Measurements from ENCODE around the gene AQP3. TPM values are rescaled to one million over a fixed set of nuclear protein-coding genes. Genes with fewer than 3 reads are reported as not detected.
"Not testable (repeated sequence)": the region's sequence is repeated elsewhere in the genome, so short reads cannot be mapped to it uniquely, and the experiment has no call there.

The AQP3 gene
- total RNA-seq, 1 donor: 0.72 TPM

DNA sequence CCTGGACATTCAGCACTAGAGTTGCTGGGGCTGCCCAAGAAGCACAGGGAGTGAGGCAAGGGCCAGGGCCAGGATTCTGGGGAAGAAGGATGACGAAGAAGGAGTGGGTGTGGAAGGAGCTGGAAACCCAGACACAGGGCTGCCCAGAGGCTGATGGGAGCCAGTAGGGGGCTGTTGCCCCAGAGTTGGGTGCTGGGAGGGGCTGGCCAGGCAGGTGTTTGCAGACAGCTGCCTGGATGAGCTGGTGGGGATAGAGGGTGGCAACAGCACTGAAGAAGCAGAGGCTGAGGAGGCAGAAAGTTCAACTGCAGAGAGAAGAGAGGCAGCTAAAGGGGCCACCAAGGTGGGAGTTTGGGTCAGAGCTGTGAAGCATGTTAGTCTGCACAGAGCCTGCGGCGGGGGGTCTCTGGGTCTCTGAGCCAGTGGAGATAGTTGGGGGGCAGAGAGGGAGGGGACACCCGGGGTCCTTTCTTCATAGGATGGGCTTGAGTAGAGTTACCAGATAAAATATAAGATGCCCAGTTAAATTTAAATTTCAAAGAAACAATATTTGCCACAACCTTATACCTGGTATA lies 42.5 kb downstream of the AQP3 start:
- H3K27me3 ChIP-seq (ENCODE audit: insufficient read depth, low read length): peaks cover 3% of the 10 kb centered on the region
- TF ChIP-seq, protein P1, sequence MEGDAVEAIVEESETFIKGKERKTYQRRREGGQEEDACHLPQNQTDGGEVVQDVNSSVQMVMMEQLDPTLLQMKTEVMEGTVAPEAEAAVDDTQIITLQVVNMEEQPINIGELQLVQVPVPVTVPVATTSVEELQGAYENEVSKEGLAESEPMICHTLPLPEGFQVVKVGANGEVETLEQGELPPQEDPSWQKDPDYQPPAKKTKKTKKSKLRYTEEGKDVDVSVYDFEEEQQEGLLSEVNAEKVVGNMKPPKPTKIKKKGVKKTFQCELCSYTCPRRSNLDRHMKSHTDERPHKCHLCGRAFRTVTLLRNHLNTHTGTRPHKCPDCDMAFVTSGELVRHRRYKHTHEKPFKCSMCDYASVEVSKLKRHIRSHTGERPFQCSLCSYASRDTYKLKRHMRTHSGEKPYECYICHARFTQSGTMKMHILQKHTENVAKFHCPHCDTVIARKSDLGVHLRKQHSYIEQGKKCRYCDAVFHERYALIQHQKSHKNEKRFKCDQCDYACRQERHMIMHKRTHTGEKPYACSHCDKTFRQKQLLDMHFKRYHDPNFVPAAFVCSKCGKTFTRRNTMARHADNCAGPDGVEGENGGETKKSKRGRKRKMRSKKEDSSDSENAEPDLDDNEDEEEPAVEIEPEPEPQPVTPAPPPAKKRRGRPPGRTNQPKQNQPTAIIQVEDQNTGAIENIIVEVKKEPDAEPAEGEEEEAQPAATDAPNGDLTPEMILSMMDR (IDR thresholded peaks at IDR 0.05; ENCODE audit: extremely low read depth, low read depth, low read length): no peak
- no peaks in the 10 kb centered on the region for H3K9me3 ChIP-seq (ENCODE audit: low read depth, low read length)
- peak; percentile 70 for DNase-seq (ENCODE audit: insufficient read length, low spot score, missing footprints)
- no peaks in the 10 kb centered on the region for H3K4me1 ChIP-seq (ENCODE audit: insufficient read depth, low read length)
- H4K20me1 ChIP-seq (ENCODE audit: insufficient read depth, low read length): no peaks in the 10 kb centered on the region
- H2AFZ ChIP-seq (ENCODE audit: low read length): no peak overlapping the region
- no peaks in the 10 kb centered on the region for H3K79me2 ChIP-seq (ENCODE audit: insufficient read depth, low read length)
- H3K4me2 ChIP-seq (ENCODE audit: insufficient read depth, low read length): no peak overlapping the region
- H3K27ac ChIP-seq (ENCODE audit: low read depth, low read length): no peak overlapping the region
- H3K4me3 ChIP-seq (ENCODE audit: insufficient read depth, low read length): no peak overlapping the region
- no peaks in the 10 kb centered on the region for H3K36me3 ChIP-seq (ENCODE audit: insufficient read depth, low read length)

DNA sequence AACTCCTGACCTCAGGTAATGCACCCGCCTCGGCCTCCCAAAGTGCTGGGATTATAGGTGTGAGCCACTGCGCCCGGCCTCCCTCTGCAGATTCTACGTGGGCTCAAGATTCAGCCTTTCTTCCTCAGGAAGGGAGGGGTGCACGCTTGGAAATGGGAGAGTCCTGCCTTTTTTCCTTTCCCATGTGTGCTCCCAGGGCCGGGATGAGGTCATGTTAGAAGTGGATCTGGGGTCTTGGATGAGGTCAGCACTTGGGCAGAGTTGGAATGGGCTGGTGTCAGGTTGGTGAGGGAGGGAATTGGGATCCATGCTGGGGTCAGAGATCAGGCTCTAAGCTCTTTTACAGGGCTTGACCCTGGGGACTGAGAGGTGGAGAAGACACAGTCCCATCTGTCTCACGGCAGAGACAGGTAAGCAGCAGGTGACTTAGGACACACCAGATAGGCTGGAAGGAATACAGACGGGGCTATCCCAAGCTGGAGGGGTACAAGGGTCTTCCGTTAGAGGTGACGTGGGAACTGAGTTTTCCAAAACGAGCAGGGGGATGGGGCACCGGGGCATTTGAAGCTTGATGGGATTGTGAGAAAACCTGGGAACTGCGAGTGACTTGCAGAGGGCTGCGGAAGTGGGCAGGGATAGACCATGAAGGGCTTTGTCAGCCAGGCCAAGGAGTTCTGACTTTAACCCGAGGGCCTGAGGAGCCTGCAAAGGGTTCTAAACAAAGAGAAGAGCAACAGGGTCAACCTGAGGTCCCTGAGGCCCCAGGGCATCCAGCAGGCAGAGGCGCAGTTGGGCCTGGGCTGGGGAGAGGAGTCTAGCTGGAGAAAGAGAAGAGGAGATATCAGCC lies 43.2 kb downstream of the AQP3 start:
- TF ChIP-seq, protein P1 (IDR thresholded peaks at IDR 0.05; ENCODE audit: extremely low read depth, low read depth, low read length): no peak
- H3K27ac ChIP-seq (ENCODE audit: low read depth, low read length): no peak overlapping the region
- H2AFZ ChIP-seq (ENCODE audit: low read length): no peak overlapping the region
- H3K4me2 ChIP-seq (ENCODE audit: insufficient read depth, low read length): no peak overlapping the region
- H3K9me3 ChIP-seq (ENCODE audit: low read depth, low read length): no peaks in the 10 kb centered on the region
- H3K4me1 ChIP-seq (ENCODE audit: insufficient read depth, low read length): no peaks in the 10 kb centered on the region
- DNase-seq (ENCODE audit: insufficient read length, low spot score, missing footprints): peak; percentile 9
- H3K4me3 ChIP-seq (ENCODE audit: insufficient read depth, low read length): no peak overlapping the region
- H3K36me3 ChIP-seq (ENCODE audit: insufficient read depth, low read length): no peaks in the 10 kb centered on the region
- H3K27me3 ChIP-seq (ENCODE audit: insufficient read depth, low read length): no peaks in the 10 kb centered on the region
- no peaks in the 10 kb centered on the region for H4K20me1 ChIP-seq (ENCODE audit: insufficient read depth, low read length)
- no peaks in the 10 kb centered on the region for H3K79me2 ChIP-seq (ENCODE audit: insufficient read depth, low read length)

DNA sequence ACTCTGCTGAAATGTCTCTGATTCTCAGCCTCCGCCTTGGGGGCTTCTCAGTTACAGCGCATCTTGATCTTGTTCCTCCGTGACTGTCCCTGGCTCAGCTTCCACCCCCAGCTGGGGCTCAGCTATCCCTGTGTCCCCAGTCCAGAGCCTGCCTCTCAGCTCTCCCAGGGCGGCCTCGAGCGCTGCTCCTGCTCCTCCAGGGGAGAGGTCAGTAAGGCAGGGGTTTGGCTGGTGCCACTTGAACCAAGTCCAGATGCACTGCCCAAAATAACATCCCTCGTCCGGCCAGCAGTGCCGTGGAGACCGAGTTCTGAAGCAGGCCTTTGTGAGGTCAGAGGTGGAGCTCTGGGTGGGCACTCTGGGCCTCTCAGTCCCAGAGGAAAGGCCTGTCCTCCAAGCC lies 45.0 kb downstream of the AQP3 start, which contains the start of gene AQP7:
AQP7 (minus strand) TSS at position 198 of the 400 bp plus-strand sequence. CDS start 1,306 bp downstream, outside the sequence.
- not testable (repeated sequence) for H3K27me3 ChIP-seq (ENCODE audit: insufficient read depth, low read length); H3K4me2 ChIP-seq (ENCODE audit: insufficient read depth, low read length); H3K36me3 ChIP-seq (ENCODE audit: insufficient read depth, low read length); H3K79me2 ChIP-seq (ENCODE audit: insufficient read depth, low read length); H3K4me3 ChIP-seq (ENCODE audit: insufficient read depth, low read length); H3K27ac ChIP-seq (ENCODE audit: low read depth, low read length); DNase-seq (ENCODE audit: insufficient read length, low spot score, missing footprints); H2AFZ ChIP-seq (ENCODE audit: low read length); H3K4me1 ChIP-seq (ENCODE audit: insufficient read depth, low read length); H3K9me3 ChIP-seq (ENCODE audit: low read depth, low read length); H4K20me1 ChIP-seq (ENCODE audit: insufficient read depth, low read length)

DNA sequence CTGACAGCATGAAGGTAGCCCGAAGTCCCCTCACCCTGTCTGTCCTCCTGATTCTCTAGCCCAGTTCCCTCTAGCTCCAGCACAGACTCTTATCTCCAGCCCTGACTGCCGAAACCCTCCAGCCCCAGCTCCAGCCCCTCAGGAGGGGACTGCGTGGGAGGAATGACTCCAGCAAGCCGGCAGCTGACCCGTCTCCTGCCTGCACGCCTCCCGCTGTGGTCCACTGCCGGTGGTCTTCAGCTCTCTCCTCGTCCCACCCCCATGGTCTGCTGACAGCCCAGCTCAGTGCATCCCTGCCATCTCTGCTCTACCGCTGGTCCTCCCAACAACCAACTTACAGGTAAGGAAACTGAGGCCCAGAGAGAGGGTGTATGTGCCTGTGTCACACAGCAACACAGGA lies 45.6 kb downstream of the AQP3 start:
- not testable (repeated sequence) for H3K9me3 ChIP-seq (ENCODE audit: low read depth, low read length); H4K20me1 ChIP-seq (ENCODE audit: insufficient read depth, low read length); H3K4me1 ChIP-seq (ENCODE audit: insufficient read depth, low read length); H3K27ac ChIP-seq (ENCODE audit: low read depth, low read length); H3K27me3 ChIP-seq (ENCODE audit: insufficient read depth, low read length); H3K4me2 ChIP-seq (ENCODE audit: insufficient read depth, low read length); DNase-seq (ENCODE audit: insufficient read length, low spot score, missing footprints); H3K79me2 ChIP-seq (ENCODE audit: insufficient read depth, low read length); H3K36me3 ChIP-seq (ENCODE audit: insufficient read depth, low read length); H3K4me3 ChIP-seq (ENCODE audit: insufficient read depth, low read length); H2AFZ ChIP-seq (ENCODE audit: low read length)

DNA sequence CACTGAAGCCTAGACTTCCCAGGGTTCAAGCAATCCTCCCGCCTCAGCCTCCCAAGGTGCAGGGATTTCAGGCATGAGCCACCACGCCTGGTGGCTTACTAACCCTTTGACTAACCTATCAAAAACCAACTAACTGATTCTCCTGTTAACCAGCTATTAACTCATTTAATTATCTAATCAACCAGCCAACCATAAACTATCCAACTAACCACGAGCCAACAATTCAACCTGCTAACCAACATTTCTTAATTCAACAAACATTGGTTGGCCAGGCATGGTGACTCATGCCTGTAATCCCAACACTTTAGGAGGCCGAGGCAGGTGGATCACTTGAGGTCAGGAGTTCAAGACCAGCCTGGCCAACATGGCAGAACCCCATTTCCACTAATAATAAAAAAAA lies 48.3 kb downstream of the AQP3 start:
- not testable (repeated sequence) for H3K9me3 ChIP-seq (ENCODE audit: low read depth, low read length); DNase-seq (ENCODE audit: insufficient read length, low spot score, missing footprints); H3K4me3 ChIP-seq (ENCODE audit: insufficient read depth, low read length); H4K20me1 ChIP-seq (ENCODE audit: insufficient read depth, low read length); H3K79me2 ChIP-seq (ENCODE audit: insufficient read depth, low read length); H2AFZ ChIP-seq (ENCODE audit: low read length); H3K27me3 ChIP-seq (ENCODE audit: insufficient read depth, low read length); H3K27ac ChIP-seq (ENCODE audit: low read depth, low read length); H3K4me2 ChIP-seq (ENCODE audit: insufficient read depth, low read length); H3K4me1 ChIP-seq (ENCODE audit: insufficient read depth, low read length); H3K36me3 ChIP-seq (ENCODE audit: insufficient read depth, low read length)

DNA sequence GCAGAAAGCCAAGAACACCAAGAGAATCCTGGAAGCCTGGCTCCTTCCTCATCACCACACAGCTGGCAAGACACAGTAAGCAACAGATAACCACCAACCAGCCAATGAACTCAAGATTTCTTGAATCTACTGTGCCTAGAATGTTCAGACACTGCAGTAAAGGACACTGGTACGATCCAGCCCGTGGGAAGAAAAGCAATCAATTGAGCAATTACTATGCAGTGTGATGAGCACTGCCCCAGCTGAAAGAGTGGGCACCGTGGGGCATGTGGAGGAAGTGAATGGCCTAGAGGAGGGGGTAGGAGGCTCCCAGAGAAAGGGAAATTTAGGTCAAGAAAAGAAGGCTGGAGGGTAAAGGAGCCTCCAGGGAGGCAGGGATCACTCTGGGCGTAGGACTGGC lies 49.6 kb downstream of the AQP3 start:
- not testable (repeated sequence) for H3K36me3 ChIP-seq (ENCODE audit: insufficient read depth, low read length); H3K4me3 ChIP-seq (ENCODE audit: insufficient read depth, low read length); H3K4me2 ChIP-seq (ENCODE audit: insufficient read depth, low read length); H3K27ac ChIP-seq (ENCODE audit: low read depth, low read length); H2AFZ ChIP-seq (ENCODE audit: low read length); H3K79me2 ChIP-seq (ENCODE audit: insufficient read depth, low read length); H3K9me3 ChIP-seq (ENCODE audit: low read depth, low read length); DNase-seq (ENCODE audit: insufficient read length, low spot score, missing footprints); H3K27me3 ChIP-seq (ENCODE audit: insufficient read depth, low read length); H4K20me1 ChIP-seq (ENCODE audit: insufficient read depth, low read length); H3K4me1 ChIP-seq (ENCODE audit: insufficient read depth, low read length)

DNA sequence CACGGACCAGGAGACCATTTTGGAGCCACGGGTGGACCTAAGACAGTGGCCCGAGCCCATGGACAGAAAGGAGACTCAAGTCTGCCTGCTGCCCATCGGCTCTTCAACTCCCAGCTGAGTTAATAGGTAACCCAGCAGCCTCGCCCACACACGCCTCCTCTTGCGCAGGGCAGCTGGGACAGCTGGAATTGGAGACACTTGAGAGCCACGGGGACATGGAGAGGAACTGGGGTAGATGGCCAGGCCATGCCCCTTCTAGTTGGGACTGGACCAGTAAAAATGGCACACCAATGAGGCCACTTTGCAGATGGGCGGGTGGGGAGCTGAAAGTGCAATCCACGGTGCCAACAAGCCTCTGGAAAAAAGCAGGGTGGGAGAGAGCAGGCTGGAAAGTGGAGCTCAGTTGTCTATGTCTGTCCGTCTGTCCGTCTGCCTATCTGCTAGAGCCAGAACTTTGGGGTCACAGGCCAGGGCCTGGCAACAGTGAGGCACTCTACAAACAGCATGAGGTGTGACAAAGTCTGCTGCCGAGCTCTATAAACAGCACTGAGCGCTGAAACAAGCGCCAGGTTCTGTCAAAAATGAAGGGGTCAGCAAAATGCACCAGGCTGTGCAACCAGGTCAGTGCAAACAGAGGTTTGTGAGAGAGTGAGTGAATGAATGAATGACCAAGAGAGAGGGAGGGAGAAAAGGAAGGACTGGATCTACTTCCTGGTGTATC lies 52.1 kb downstream of the AQP3 start:
- H3K4me3 ChIP-seq (ENCODE audit: insufficient read depth, low read length); H3K9me3 ChIP-seq (ENCODE audit: low read depth, low read length); H3K4me1 ChIP-seq (ENCODE audit: insufficient read depth, low read length); H3K36me3 ChIP-seq (ENCODE audit: insufficient read depth, low read length); H3K79me2 ChIP-seq (ENCODE audit: insufficient read depth, low read length); H3K4me2 ChIP-seq (ENCODE audit: insufficient read depth, low read length); H3K27ac ChIP-seq (ENCODE audit: low read depth, low read length); DNase-seq (ENCODE audit: insufficient read length, low spot score, missing footprints); H2AFZ ChIP-seq (ENCODE audit: low read length); H4K20me1 ChIP-seq (ENCODE audit: insufficient read depth, low read length); H3K27me3 ChIP-seq (ENCODE audit: insufficient read depth, low read length): not testable (repeated sequence)

Data from osteoblast (primary cell).